SU-DHL-6 (cell line): Measurements from ENCODE around the gene TJP1.
"Not testable (repeated sequence)": the region's sequence is repeated elsewhere in the genome, so short reads cannot be mapped to it uniquely, and the experiment has no call there.

Experiments
- H2AFZ ChIP-seq: fragments of 200-600 bp; sonication (generic); 2 replicates; pipeline ENCODE4 v1.6.1; 2014; ENCODE audit warnings: low read depth, mild to moderate bottlenecking, moderate library complexity, mixed read lengths, antibody characterized with exemption, low read length; ENCODE audit not compliant: severe bottlenecking
- H3F3A ChIP-seq: fragments of 200-600 bp; shearing (Covaris generic); 2 replicates; pipeline ENCODE4 v1.6.0; 2016; ENCODE audit warnings: antibody characterized with exemption, mild to moderate bottlenecking; ENCODE audit not compliant: insufficient read depth
- H3K27ac ChIP-seq: fragments of 200-600 bp; sonication (generic); 2 replicates; pipeline ENCODE4 v1.5.1; 2016; ENCODE audit warnings: low read depth, mild to moderate bottlenecking, low read length, moderate library complexity, mixed read lengths
- H3K27me3 ChIP-seq: fragments of 200-600 bp; sonication (generic), shearing (Covaris generic); 2 replicates; pipeline ENCODE4 v1.6.0; 2014; ENCODE audit warnings: mild to moderate bottlenecking, low read length
- H3K36me3 ChIP-seq: fragments of 200-600 bp; sonication (generic); 2 replicates; pipeline ENCODE4 v1.6.1; 2014; ENCODE audit warnings: mild to moderate bottlenecking, low read length, mixed read lengths
- H3K4me2 ChIP-seq: fragments of 300-600, 200-600 bp; shearing (Covaris generic), sonication (generic); 2 replicates; pipeline ENCODE4 v1.6.0; 2014; ENCODE audit warnings: low read length, low read depth, mild to moderate bottlenecking; ENCODE audit not compliant: poor library complexity, severe bottlenecking
- H3K4me3 ChIP-seq: fragments of 200-600 bp; sonication (generic); 2 replicates; pipeline ENCODE4 v1.5.1; 2014; ENCODE audit warnings: antibody characterized with exemption, low read length, mild to moderate bottlenecking, mixed read lengths; ENCODE audit not compliant: insufficient read depth, poor library complexity, severe bottlenecking
- H3K79me2 ChIP-seq: fragments of 200-600 bp; sonication (generic); 2 replicates; pipeline ENCODE4 v1.6.1; 2014; ENCODE audit warnings: mild to moderate bottlenecking, low read length, moderate library complexity; ENCODE audit not compliant: insufficient read depth
- H3K9ac ChIP-seq: fragments of 200-600 bp; sonication (generic); 2 replicates; pipeline ENCODE4 v1.7.0; 2014; ENCODE audit warnings: mild to moderate bottlenecking, low read length
- H3K9me2 ChIP-seq: fragments of 200-600 bp; sonication (generic); replicated peaks from 2 replicates; pipeline ENCODE4 v1.6.1; 2014; ENCODE audit warnings: low read length; ENCODE audit not compliant: insufficient read depth
- H3K9me3 ChIP-seq: fragments of 200-600 bp; sonication (generic); 2 replicates; pipeline ENCODE4 v1.6.1; 2014; ENCODE audit warnings: low read length, mixed read lengths; ENCODE audit not compliant: insufficient read depth
- H4K20me1 ChIP-seq: fragments of 200-600 bp; sonication (generic); 2 replicates; pipeline ENCODE4 v1.6.1; 2014; ENCODE audit warnings: low read depth, mild to moderate bottlenecking, antibody characterized with exemption, low read length, moderate library complexity, mixed read lengths
- CTCF ChIP-seq: fragments of 200-600 bp; sonication (generic); IDR thresholded peaks from one replicate; pipeline ENCODE4 v1.5.1; 2017; ENCODE audit warnings: antibody characterized with exemption, mild to moderate bottlenecking, low read length, moderate library complexity; ENCODE audit not compliant: insufficient read depth, poor library complexity, severe bottlenecking
- EZH2phosphoT487 ChIP-seq: fragments of 200-600 bp; sonication (generic), shearing (Covaris generic); conservative IDR thresholded peaks from 2 replicates; pipeline ENCODE4 v1.6.1; 2018; ENCODE audit warnings: mild to moderate bottlenecking, antibody characterized with exemption, low read length, moderate library complexity, mixed read lengths

TJP1 gene

DNA sequence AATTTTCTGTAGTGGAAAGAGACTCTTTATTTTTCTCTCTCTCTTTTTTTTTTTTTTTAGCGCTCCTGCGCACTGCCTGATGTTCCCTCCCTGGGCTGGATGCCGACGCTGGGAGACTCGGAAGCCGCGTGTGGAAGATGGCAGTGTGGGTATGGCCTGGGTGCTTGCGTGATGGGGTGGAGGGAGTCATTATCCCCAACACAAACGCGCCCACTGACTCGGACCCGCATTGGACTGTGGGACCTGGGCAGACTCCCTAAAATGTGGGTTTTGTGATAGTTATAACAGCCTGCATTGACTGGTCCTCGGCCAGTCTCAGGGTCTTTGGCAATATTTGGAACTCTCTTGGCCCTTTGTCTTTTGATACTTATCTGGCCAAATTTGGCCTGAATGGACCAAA, 157.9 kb downstream of the TJP1 start:
- Histone ChIP-seq H3K27ac (no peak overlapping the region), H3K36me3 (no peaks in the 10 kb centered on the region), H4K20me1 (no peaks in the 10 kb centered on the region), H2AFZ (no peak overlapping the region), H3K27me3 (no peaks in the 10 kb centered on the region), H3K4me2 (no peak overlapping the region), H3K9me3 (no peaks in the 10 kb centered on the region), H3K9ac (no peak overlapping the region), H3K4me3 (no peak overlapping the region), H3K9me2 (no peaks in the 10 kb centered on the region), H3K79me2 (no peaks in the 10 kb centered on the region), H3F3A (no peaks in the 10 kb centered on the region)
- no peak for TF ChIP-seq CTCF
- no peak for TF ChIP-seq EZH2phosphoT487

DNA sequence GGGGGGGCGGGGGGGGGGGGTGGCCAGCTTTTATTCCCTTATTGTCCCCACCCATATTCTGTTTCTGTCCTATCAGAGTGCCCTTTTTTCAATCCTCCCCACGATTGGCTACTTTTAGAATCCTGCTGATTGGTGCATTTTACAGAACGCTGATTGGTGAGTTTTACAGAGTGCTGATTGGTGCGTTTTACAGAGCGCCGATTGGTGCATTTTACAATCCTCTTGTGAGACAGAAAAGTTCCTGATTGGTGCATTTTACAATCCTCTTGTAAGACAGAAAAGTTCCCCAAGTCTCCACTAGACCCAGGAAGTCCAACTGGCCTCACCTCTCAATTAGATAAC, 164.8 kb downstream of the TJP1 start:
- not testable (repeated sequence) for H3K9me2 ChIP-seq, H3K36me3 ChIP-seq, H3K79me2 ChIP-seq, H2AFZ ChIP-seq, H3K9me3 ChIP-seq, H3K27ac ChIP-seq, H3K27me3 ChIP-seq, H3F3A ChIP-seq, H3K9ac ChIP-seq, H3K4me2 ChIP-seq, H4K20me1 ChIP-seq, H3K4me3 ChIP-seq

DNA sequence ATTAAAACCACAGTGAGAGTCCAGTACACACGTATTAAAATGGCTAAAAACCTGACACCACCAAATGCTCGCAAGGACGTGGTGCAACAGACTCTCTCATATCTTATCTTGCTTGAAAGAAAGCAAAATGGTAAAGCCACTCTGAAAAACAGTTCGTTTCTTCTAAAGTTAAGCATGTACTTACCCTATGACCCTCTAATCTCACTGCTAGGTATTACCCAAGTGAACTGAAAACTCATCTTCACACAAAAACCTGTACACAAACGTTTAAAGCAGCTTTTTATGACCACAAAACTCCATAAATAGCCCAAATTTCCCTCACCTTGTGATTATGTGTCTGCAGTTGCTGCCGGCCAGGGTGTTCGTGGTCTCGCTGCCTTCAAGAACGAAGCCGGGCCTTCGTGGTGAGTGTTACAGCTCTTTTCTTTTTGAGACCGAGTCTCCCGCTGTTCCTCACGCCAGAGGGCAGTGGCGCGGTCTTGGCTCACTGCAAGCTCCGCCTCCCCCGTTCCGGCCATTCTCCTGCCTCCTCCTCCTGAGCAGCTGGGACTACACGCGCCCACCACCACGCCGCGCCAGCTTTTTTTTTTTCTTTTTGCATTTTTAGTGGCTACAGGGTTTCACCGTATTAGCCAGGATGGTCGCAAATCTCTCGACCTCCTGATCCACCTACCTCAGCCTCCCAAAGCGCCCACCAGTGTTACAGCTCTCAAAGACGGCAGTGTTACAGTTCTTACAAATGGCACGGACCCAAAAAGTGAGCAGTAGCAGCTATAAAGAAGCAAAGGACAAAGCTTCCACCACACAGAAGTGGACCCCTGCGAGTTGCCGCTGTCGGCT, 165.4 kb downstream of the TJP1 start:
- no peak overlapping the region for H3K4me3 ChIP-seq
- H3K9me2 ChIP-seq: no peaks in the 10 kb centered on the region
- TF ChIP-seq EZH2phosphoT487: no peak
- TF ChIP-seq CTCF: no peak
- H3K79me2 ChIP-seq: no peaks in the 10 kb centered on the region
- H3K9ac ChIP-seq: no peak overlapping the region
- H3F3A ChIP-seq: no peaks in the 10 kb centered on the region
- H3K27ac ChIP-seq: no peak overlapping the region
- H4K20me1 ChIP-seq: no peaks in the 10 kb centered on the region
- no peak overlapping the region for H3K4me2 ChIP-seq
- no peaks in the 10 kb centered on the region for H3K36me3 ChIP-seq
- no peaks in the 10 kb centered on the region for H3K9me3 ChIP-seq
- H2AFZ ChIP-seq: no peak overlapping the region
- no peaks in the 10 kb centered on the region for H3K27me3 ChIP-seq

- Histone ChIP-seq H3K9ac (no peak overlapping the region), H3K4me3 (no peak overlapping the region), H3F3A (no peaks in the 10 kb centered on the region), H3K36me3 (no peaks in the 10 kb centered on the region), H3K9me2 (no peaks in the 10 kb centered on the region), H3K4me2 (no peak overlapping the region), H4K20me1 (no peaks in the 10 kb centered on the region), H3K79me2 (no peaks in the 10 kb centered on the region), H2AFZ (no peak overlapping the region), H3K9me3 (no peaks in the 10 kb centered on the region), H3K27ac (no peak overlapping the region), H3K27me3 (no peaks in the 10 kb centered on the region)
- no peak for TF ChIP-seq EZH2phosphoT487
- TF ChIP-seq CTCF: no peak
Measured at GRCh38 chr15:29652595-29652994, 169.7 kb downstream of the TJP1 start.
